Right renal pelvis (tissue), 4 donors: ENCODE results near the gene FBP1. TPM values are rescaled to one million over a fixed set of nuclear protein-coding genes. Genes with fewer than 3 reads are reported as not detected.
"Not testable (repeated sequence)": the region's sequence is repeated elsewhere in the genome, so short reads cannot be mapped to it uniquely, and the experiment has no call there.

Source experiments
- DNase-seq, 4 donors: peaks; one replicate each; pipeline ENCODE4 v3.0.0-alpha.2; 2013; ENCODE audit warnings: low read depth in 4 of 4, low spot score in 3 of 4, missing footprints in 1 of 4
- polyA plus RNA-seq, 4 donors: library from polyadenylated mRNA; unstranded; fragments of 120-200 nt; gene quantifications; one replicate each; pipeline ENCODE4 v1.2.1, GENCODE V29; 2013; ENCODE audit not compliant: insufficient read length in 4 of 4

The FBP1 gene
- polyA plus RNA-seq, 4 donors = 49.8 to 64.5 (median 60.2) TPM

DNA sequence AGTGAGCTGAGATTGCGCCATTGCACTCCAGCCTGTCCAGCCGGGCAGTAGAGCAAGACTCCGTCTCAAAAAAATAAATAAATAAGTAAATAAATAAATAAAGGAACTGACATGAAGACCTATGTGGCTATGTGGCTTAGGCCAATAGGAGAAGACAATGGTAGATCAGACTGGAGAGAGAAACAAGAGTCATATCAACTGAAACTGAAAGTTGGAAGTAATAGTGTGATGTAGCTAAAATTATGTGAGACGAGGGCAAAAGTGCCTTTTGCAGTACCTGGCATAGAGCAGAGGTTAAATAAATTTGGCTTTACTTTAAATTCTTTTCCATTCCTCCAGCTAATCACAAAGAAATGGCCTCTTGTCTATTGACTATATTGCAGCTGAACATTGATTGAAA lies 53.0 kb downstream of the FBP1 start:
- DNase-seq = no peak

DNA sequence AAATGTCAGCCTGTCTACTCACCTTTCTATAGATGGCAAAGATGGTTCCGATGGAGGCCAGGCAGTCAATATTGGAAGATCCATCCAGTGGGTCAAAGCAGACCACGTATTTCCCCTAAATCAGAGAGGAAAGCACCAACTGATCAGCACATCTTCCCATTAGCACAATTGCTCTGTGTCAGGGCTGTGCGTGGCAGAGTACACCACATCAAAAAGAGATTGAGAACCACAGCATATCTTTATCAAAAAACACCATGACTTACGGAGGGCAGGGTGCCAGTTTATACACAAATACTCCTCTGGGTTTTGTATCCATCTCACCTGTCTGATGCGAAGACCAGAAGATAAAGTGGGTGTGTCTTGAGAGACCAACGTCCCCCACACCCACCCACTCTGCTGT lies 54.8 kb downstream of the FBP1 start:
- no peak for DNase-seq

- DNase-seq = no peak
These were observed 57.6 kb downstream of the FBP1 start for GRCh38 chr9:94581728-94582127.

GRCh38 chr9:94577571-94577970 lies 61.7 kb downstream of the FBP1 start:
- DNase-seq = no peak

GRCh38 chr9:94577036-94577435 lies 62.3 kb downstream of the FBP1 start:
- no peak for DNase-seq

DNA sequence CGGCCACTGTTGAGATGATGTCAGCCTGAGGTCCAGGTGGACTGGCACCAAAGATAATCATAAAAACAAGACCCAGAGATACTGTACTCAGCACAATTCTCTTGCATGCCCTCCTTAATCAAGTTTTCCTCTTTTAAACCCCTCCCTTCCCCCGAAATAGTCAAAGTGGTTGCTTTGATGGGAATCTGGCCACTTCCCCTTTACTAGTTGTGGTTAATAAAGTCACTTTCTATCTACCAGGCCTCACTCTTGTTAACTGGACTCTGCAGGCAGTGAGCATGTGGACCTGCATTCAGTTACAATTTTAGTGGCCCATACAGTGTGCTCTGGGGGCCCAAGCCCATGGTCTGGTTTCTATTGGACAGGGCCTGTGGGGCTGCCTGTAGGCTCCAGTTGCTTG lies 63.2 kb downstream of the FBP1 start:
- DNase-seq = no peak

DNA sequence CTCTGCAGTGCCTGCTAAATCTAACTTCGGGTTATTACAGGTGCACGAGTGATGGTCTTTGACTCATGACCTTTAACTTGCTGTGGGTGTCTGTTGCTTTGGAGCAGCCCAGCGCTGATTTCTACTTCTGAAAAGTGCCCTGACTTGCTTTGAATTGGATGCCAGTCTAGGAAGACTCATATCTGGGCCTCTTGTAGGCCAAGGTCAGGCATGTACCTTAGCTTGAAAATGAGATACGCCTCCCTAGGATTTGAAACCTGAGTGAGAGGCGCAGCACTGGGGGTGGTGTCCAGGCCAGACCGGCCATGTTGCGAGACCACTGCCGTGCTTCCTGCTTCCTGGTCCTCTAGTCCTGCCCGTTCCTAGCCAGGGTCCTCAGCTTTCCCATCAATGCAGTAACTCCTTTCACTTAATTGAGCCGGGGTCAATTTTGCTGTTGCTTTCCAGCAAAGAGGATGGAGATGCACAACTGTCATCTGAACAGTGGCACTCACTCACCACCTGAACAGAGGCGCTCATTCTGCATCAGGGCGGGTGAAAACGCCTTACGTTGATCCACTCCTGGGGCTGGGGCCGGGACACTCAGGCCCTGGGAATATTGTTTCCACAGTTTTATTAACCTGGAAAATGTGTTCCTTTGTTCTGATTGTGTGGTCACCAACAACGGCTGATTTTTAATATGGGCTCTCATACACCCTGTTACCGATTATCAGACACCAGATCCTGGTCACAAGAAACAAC lies 70.2 kb downstream of the FBP1 start:
- DNase-seq = no peak

- DNase-seq = no peak
These were observed 70.9 kb downstream of the FBP1 start for GRCh38 chr9:94568250-94568889.

- DNase-seq = no peak
These were observed 72.0 kb downstream of the FBP1 start for GRCh38 chr9:94567271-94567670.

- DNase-seq = no peak
These were observed 72.8 kb downstream of the FBP1 start for GRCh38 chr9:94566550-94566949.

DNA sequence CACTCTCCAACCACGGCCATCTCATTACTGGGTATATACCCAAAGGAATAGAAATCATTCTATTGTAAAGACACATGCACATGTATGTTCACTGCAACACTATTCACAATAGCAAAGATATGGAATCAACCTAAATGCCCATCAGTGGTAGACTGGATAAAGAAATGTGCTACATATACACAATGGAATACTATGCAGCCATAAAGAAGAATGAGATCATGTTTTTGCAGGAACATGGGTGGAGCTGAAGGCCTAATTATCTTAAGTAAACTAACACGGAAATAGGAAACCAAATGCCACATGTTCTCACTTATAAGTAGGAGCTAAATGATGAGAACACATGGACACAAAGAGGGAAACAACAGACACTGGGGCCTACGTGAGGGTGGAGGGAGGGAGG lies 75.0 kb downstream of the FBP1 start:
- DNase-seq = not testable (repeated sequence)

GRCh38 chr9:94563548-94563947 lies 75.8 kb downstream of the FBP1 start:
- no peak for DNase-seq

DNA sequence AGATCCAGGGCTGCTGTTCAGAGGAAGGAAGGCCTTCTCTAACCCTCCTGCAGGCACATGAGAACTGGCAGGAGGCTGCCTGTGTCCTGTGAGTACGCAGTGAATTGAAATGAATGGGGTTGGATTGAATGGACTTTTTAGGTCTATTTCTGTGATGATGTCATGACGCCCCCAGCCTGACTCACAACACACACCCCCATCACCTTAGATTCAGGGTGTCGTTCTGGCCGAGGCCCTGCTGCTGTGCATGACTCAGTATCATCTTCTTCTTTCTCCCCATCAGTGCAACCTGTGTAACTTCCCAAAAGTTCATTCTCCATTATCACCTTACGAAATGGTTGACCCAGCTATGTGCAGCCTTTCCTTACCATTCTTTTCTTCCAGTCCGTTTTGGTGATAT lies 79.1 kb downstream of the FBP1 start:
- DNase-seq = no peak

DNA sequence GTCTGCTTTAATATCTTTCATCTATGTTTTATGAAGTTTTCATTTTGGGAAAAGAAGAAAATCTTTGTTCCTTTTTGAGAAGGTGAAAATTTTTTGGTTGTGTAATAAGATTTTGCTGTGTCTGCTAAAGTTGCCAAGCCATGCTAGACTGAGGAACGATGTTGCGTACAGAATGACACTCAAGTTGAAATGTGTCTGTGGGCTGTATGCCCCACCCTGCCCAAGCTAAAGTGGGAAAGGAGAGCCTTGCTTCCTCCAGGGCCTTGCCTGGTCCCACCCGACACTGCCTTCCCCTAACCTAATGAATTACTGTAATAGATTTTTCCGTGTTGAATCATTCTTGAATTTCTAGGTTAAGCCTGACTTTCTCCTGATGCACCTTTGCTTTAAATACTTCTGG lies 81.9 kb downstream of the FBP1 start:
- DNase-seq = no peak

- DNase-seq = no peak
These were observed 84.6 kb downstream of the FBP1 start, which contains the start of gene PCAT7 for GRCh38 chr9:94554439-94555331. PCAT7 (plus strand) TSS chr9:94555083.

GRCh38 chr9:94554078-94554438 lies 85.3 kb downstream of the FBP1 start:
- DNase-seq = no peak

Other genes with a start within 250 kb of the FBP1 start
- gene PCAT7, start 84.4 kb downstream of the FBP1 start, polyA plus RNA-seq = 1 to 10 TPM in 1 of 4 donors, under 1 TPM in 3; 0.38 to 1.1 (median 0.43) TPM
- gene FBP2, start 45.7 kb downstream of the FBP1 start, polyA plus RNA-seq = under 1 TPM in 2 of 4 donors, not detected in 2; 0.08 to 0.18 TPM
- gene AOPEP, start 87.2 kb upstream of the FBP1 start, polyA plus RNA-seq = 10 to 100 TPM; 48.1 to 60.2 (median 52.1) TPM